GM18502 (cell line): ENCODE data around the gene TYSND1.
A peak's percentile ranks its signal among the peaks of the same experiment; 100 is the strongest.
"Not testable (repeated sequence)": the region's sequence is repeated elsewhere in the genome, so short reads cannot be mapped to it uniquely, and the experiment has no call there.

Experiments used
- ATAC-seq: cut with Tn5 transposase; IDR thresholded peaks from one replicate; pipeline ENCODE4 v1.9.1; 2021; ENCODE audit warnings: mild to moderate bottlenecking; ENCODE audit not compliant: unreplicated experiment, poor library complexity

Gene TYSND1

GRCh38 chr10:70146489-70147258 is at the start of gene TYSND1:
TYSND1 (minus strand) TSS chr10:70146700; CDS start chr10:70146586, 114 bp downstream.
- ATAC-seq: peak; percentile 88

GRCh38 chr10:70193391-70193844 is 46.9 kb upstream of the TYSND1 start:
- no peak for ATAC-seq

- ATAC-seq: no peak
These were observed 45.9 kb upstream of the TYSND1 start for GRCh38 chr10:70192326-70192968.

- ATAC-seq: no peak
These were observed 45.4 kb upstream of the TYSND1 start for GRCh38 chr10:70191972-70192305.

- ATAC-seq: no peak
These were observed 44.9 kb upstream of the TYSND1 start for GRCh38 chr10:70191161-70191971.

GRCh38 chr10:70190581-70190980 is 44.1 kb upstream of the TYSND1 start:
- no peak for ATAC-seq

- no peak for ATAC-seq
These were observed 43.6 kb upstream of the TYSND1 start for GRCh38 chr10:70190102-70190501.

- ATAC-seq: no peak
These were observed 42.3 kb upstream of the TYSND1 start for GRCh38 chr10:70188768-70189167.

- no peak for ATAC-seq
These were observed 40.1 kb upstream of the TYSND1 start for GRCh38 chr10:70186571-70186970.

GRCh38 chr10:70186090-70186489 is 39.6 kb upstream of the TYSND1 start:
- no peak for ATAC-seq

- ATAC-seq: no peak
These were observed 36.8 kb upstream of the TYSND1 start for GRCh38 chr10:70183304-70183703.

GRCh38 chr10:70179209-70179608 is 32.7 kb upstream of the TYSND1 start:
- ATAC-seq: not testable (repeated sequence)

- no peak for ATAC-seq
These were observed 31.7 kb upstream of the TYSND1 start for GRCh38 chr10:70178139-70178725.

- ATAC-seq: no peak
These were observed 29.9 kb upstream of the TYSND1 start for GRCh38 chr10:70176441-70176840.

GRCh38 chr10:70175516-70175915 is 29.0 kb upstream of the TYSND1 start:
- ATAC-seq: no peak

GRCh38 chr10:70174058-70174741 is 27.7 kb upstream of the TYSND1 start:
- no peak for ATAC-seq

- ATAC-seq: no peak
These were observed 23.3 kb upstream of the TYSND1 start for GRCh38 chr10:70169649-70170364.

- ATAC-seq: no peak
These were observed 22.5 kb upstream of the TYSND1 start for GRCh38 chr10:70169011-70169410.

- ATAC-seq: no peak
These were observed 20.7 kb upstream of the TYSND1 start for GRCh38 chr10:70167246-70167645.
